MCF 10A (cell line): ENCODE data around the gene COL28A1. TPM values are rescaled to one million over a fixed set of nuclear protein-coding genes. Genes with fewer than 3 reads are reported as not detected.

Experiments used
- BruUV-seq: library from RNA; stranded (reverse); fragments of 400-500 nt; replicated peaks from 2 replicates; lab custom pipeline; 2021; lab: Mats Ljungman, UMichigan
- CTCF ChIA-PET: fragments of 300-600 bp; sonication (Branson Sonifier 250); formaldehyde crosslinking; extraction: SDS; loops from one replicate; lab custom pipeline; 2021; ENCODE audit warnings: antibody characterized with exemption, inconsistent platforms; lab: Yijun Ruan, JAX
- POLR2A ChIA-PET: fragments of 300-600, 350-650 bp; sonication (Branson Sonifier 250); formaldehyde crosslinking; extraction: SDS; loops from one replicate; lab custom pipeline; 2020; ENCODE audit warnings: antibody characterized with exemption, inconsistent platforms; lab: Yijun Ruan, JAX
- DNase-seq: peaks from one replicate; pipeline ENCODE4 v3.0.0-alpha.2; 2018; ENCODE audit not compliant: unreplicated experiment
- H3K27ac Mint-ChIP-seq: one replicate; pipeline ENCODE4 v1.8.0; 2022; ENCODE audit warnings: mild to moderate bottlenecking, low read depth, mixed read lengths; ENCODE audit not compliant: unreplicated experiment
- H3K27me3 Mint-ChIP-seq: one replicate; pipeline ENCODE4 v1.8.0; 2022; ENCODE audit warnings: mixed read lengths; ENCODE audit not compliant: insufficient read depth, unreplicated experiment
- H3K36me3 Mint-ChIP-seq: one replicate; pipeline ENCODE4 v1.8.0; 2022; ENCODE audit warnings: mild to moderate bottlenecking, moderate library complexity, mixed read lengths; ENCODE audit not compliant: insufficient read depth, unreplicated experiment
- H3K4me1 Mint-ChIP-seq: one replicate; pipeline ENCODE4 v1.8.0; 2022; ENCODE audit warnings: mixed read lengths; ENCODE audit not compliant: insufficient read depth, unreplicated experiment
- H3K4me3 Mint-ChIP-seq: one replicate; pipeline ENCODE4 v1.8.0; 2022; ENCODE audit warnings: mild to moderate bottlenecking, moderate library complexity, mixed read lengths; ENCODE audit not compliant: unreplicated experiment
- H3K9me3 Mint-ChIP-seq: one replicate; pipeline ENCODE4 v1.8.0; 2022; ENCODE audit warnings: mixed read lengths; ENCODE audit not compliant: unreplicated experiment
- CTCF ChIP-seq: fragments of 200-600 bp; IDR thresholded peaks from one replicate; pipeline ENCODE4 v1.8.0; 2022; ENCODE audit warnings: antibody characterized with exemption, mild to moderate bottlenecking; ENCODE audit not compliant: unreplicated experiment
- intact Hi-C: fragments of 100-400 bp; cut with micrococcal nuclease; formaldehyde crosslinking; loops from 2 replicates; pipeline ENCODE4 v1.14.1; 2022
- total RNA-seq: library from RNA; stranded (reverse); gene quantifications from 2 replicates; pipeline ENCODE4 v1.2.3, GENCODE V29; 2022

The COL28A1 gene
- total RNA-seq, 1 experiment from 2014 or later, result 0.96 TPM

GRCh38 chr7:7516156-7516555 is 19.5 kb downstream of the COL28A1 start:
- Mint-ChIP-seq H3K27me3 (no peaks in the 10 kb centered on the region), H3K27ac (no peak overlapping the region), H3K9me3 (no peaks in the 10 kb centered on the region), H3K36me3 (peaks cover 7% of the 10 kb centered on the region), H3K4me1 (no peaks in the 10 kb centered on the region), H3K4me3 (no peak overlapping the region)
- intact Hi-C loops, result no loop called here
- TF ChIP-seq CTCF, result no peak
- no TSS peak for BruUV-seq
- no peak for DNase-seq
- ChIA-PET POLR2A (interaction anchor here (1.1 kb wide), 1 partner anchor 9 kb away, joined by 3 read pairs; no protein-coding TSS in a partner anchor), CTCF (interaction anchor here (0.5 to 0.6 kb wide), 2 partner anchors 93 to 340 kb away, joined by 3 read pairs; no protein-coding TSS in a partner anchor)

- BruUV-seq, result no TSS peak
- no peaks in the 10 kb centered on the region for H3K4me1 Mint-ChIP-seq
- intact Hi-C loops, result no loop called here
- no peak overlapping the region for H3K27ac Mint-ChIP-seq
- no peak for TF ChIP-seq CTCF
- H3K27me3 Mint-ChIP-seq, result no peaks in the 10 kb centered on the region
- no peaks in the 10 kb centered on the region for H3K9me3 Mint-ChIP-seq
- ChIA-PET POLR2A (interaction anchor here (0.8 kb wide), 1 partner anchor 13 kb away, joined by 3 read pairs; no protein-coding TSS in a partner anchor), CTCF (no interaction called here)
- H3K4me3 Mint-ChIP-seq, result no peak overlapping the region
- no peak for DNase-seq
- H3K36me3 Mint-ChIP-seq, result peaks cover 7% of the 10 kb centered on the region
Measured at GRCh38 chr7:7512861-7513597, 22.6 kb downstream of the COL28A1 start.

DNA sequence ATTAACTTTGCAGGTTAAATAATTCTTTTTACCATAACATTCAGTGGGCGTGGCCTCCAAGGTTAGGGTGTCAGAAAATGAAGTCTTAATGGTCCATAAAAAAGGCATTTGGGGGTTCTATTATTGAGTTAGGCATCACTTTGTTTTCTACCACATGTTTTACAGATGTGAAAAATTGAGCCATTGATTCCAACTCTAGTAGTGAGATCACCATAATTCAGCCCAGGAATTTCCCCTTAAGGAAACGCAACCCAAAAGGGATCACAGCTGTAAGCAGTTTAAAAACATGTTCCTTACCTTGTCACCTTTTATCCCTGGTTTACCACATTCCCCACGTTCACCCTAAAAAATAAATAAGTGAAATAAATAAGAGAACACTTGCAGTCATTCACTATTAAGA is 24.9 kb downstream of the COL28A1 start:
- intact Hi-C loops, result no loop called here
- H3K9me3 Mint-ChIP-seq, result no peaks in the 10 kb centered on the region
- CTCF ChIA-PET, result no interaction called here
- no peak overlapping the region for H3K27ac Mint-ChIP-seq
- H3K27me3 Mint-ChIP-seq, result no peaks in the 10 kb centered on the region
- no peaks in the 10 kb centered on the region for H3K4me1 Mint-ChIP-seq
- no peak overlapping the region for H3K4me3 Mint-ChIP-seq
- peaks cover 7% of the 10 kb centered on the region for H3K36me3 Mint-ChIP-seq
- no peak for DNase-seq
- POLR2A ChIA-PET, result no interaction called here
- no peak for TF ChIP-seq CTCF
- no TSS peak for BruUV-seq

GRCh38 chr7:7505915-7506314 is 29.8 kb downstream of the COL28A1 start:
- intact Hi-C loops, result no loop called here
- H3K9me3 Mint-ChIP-seq, result no peaks in the 10 kb centered on the region
- no peak overlapping the region for H3K4me3 Mint-ChIP-seq
- no peak for TF ChIP-seq CTCF
- BruUV-seq, result no TSS peak
- no peak overlapping the region for H3K27ac Mint-ChIP-seq
- no peaks in the 10 kb centered on the region for H3K4me1 Mint-ChIP-seq
- ChIA-PET CTCF (no interaction called here), POLR2A (no interaction called here)
- DNase-seq, result no peak
- H3K36me3 Mint-ChIP-seq, result no peaks in the 10 kb centered on the region
- H3K27me3 Mint-ChIP-seq, result no peaks in the 10 kb centered on the region
